H9 (cell line): ENCODE results near the gene KDM4F. TPM values are rescaled to one million over a fixed set of nuclear protein-coding genes. Genes with fewer than 3 reads are reported as not detected.

Source experiments
- DNase-seq: peaks from one replicate; pipeline ENCODE4 v3.0.0-alpha.2; 2017
- H2AFZ ChIP-seq: one replicate; pipeline ENCODE4 v1.6.1; 2013; ENCODE audit warnings: mild to moderate bottlenecking, low read length, control low read depth, moderate library complexity
- H2AK5ac ChIP-seq: 2 replicates; pipeline ENCODE4 v1.6.1; 2013; ENCODE audit warnings: low read length, control low read depth, mixed read lengths; ENCODE audit not compliant: insufficient read length
- H2BK120ac ChIP-seq: one replicate; pipeline ENCODE4 v1.6.1; 2013; ENCODE audit warnings: low read depth, mild to moderate bottlenecking, low read length, control low read depth, inconsistent platforms; ENCODE audit not compliant: poor library complexity, severe bottlenecking
- H2BK12ac ChIP-seq: 2 replicates; pipeline ENCODE4 v1.6.1; 2013; ENCODE audit warnings: low read length, control low read depth, mixed read lengths, low read depth; ENCODE audit not compliant: insufficient read length
- H2BK15ac ChIP-seq: 2 replicates; pipeline ENCODE4 v1.6.1; 2013; ENCODE audit warnings: low read depth, low read length, control low read depth
- H2BK20ac ChIP-seq: one replicate; pipeline ENCODE4 v1.6.1; 2013; ENCODE audit warnings: low read depth, mild to moderate bottlenecking, low read length, control low read depth, inconsistent platforms; ENCODE audit not compliant: poor library complexity, severe bottlenecking
- H2BK5ac ChIP-seq: 2 replicates; pipeline ENCODE4 v1.6.1; 2013; ENCODE audit warnings: low read length, control low read depth, mixed read lengths; ENCODE audit not compliant: insufficient read length
- H3K14ac ChIP-seq: 2 replicates; pipeline ENCODE4 v1.6.1; 2013; ENCODE audit warnings: low read length, control low read depth; ENCODE audit not compliant: insufficient read depth
- H3K18ac ChIP-seq: 2 replicates; pipeline ENCODE4 v1.6.1; 2013; ENCODE audit warnings: low read depth, mild to moderate bottlenecking, mixed read lengths, low read length, control low read depth; ENCODE audit not compliant: insufficient read length
- H3K23ac ChIP-seq: 2 replicates; pipeline ENCODE4 v1.6.1; 2013; ENCODE audit warnings: low read length, control low read depth, mixed read lengths, low read depth; ENCODE audit not compliant: insufficient read length
- H3K23me2 ChIP-seq: 2 replicates; pipeline ENCODE4 v1.6.1; 2013; ENCODE audit warnings: low read depth, mild to moderate bottlenecking, mixed read lengths, low read length, control low read depth; ENCODE audit not compliant: insufficient read length, poor library complexity, severe bottlenecking
- H3K27ac ChIP-seq: 2 replicates; pipeline ENCODE4 v1.5.1; 2013; ENCODE audit warnings: low read length, control low read depth, mixed read lengths, low read depth; ENCODE audit not compliant: insufficient read length
- H3K27me3 ChIP-seq: 2 replicates; pipeline ENCODE4 v1.6.1; 2013; ENCODE audit warnings: low read length, control low read depth, inconsistent platforms; ENCODE audit not compliant: insufficient read depth
- H3K4ac ChIP-seq: 2 replicates; pipeline ENCODE4 v1.6.1; 2013; ENCODE audit warnings: low read depth, mild to moderate bottlenecking, control low read depth, inconsistent platforms, low read length, moderate library complexity
- H3K4me1 ChIP-seq: 2 replicates; pipeline ENCODE4 v1.6.1; 2013; ENCODE audit warnings: low read length, control low read depth, inconsistent platforms; ENCODE audit not compliant: insufficient read depth
- H3K4me2 ChIP-seq: 2 replicates; pipeline ENCODE4 v1.6.1; 2013; ENCODE audit warnings: low read length, control low read depth, mixed read lengths; ENCODE audit not compliant: insufficient read length, insufficient read depth
- H3K56ac ChIP-seq: 2 replicates; pipeline ENCODE4 v1.6.1; 2013; ENCODE audit warnings: low read depth, mild to moderate bottlenecking, mixed read lengths, low read length, control low read depth; ENCODE audit not compliant: insufficient read length
- H3K79me1 ChIP-seq: 2 replicates; pipeline ENCODE4 v1.6.1; 2013; ENCODE audit warnings: low read depth, mild to moderate bottlenecking, moderate library complexity, low read length, control low read depth, inconsistent platforms; ENCODE audit not compliant: insufficient read depth, poor library complexity, severe bottlenecking
- H3K79me2 ChIP-seq: 2 replicates; pipeline ENCODE4 v1.6.1; 2013; ENCODE audit warnings: low read length, control low read depth, inconsistent platforms; ENCODE audit not compliant: insufficient read depth
- H3K9ac ChIP-seq: 2 replicates; pipeline ENCODE4 v1.6.1; 2013; ENCODE audit warnings: low read length, control low read depth, mixed read lengths; ENCODE audit not compliant: insufficient read length; ENCODE audit errors: extremely low read depth
- H3K9me3 ChIP-seq: one replicate; pipeline ENCODE4 v1.6.1; 2013; ENCODE audit warnings: low read depth, low read length, inconsistent platforms; ENCODE audit not compliant: control insufficient read depth
- H3T11ph ChIP-seq: one replicate; pipeline ENCODE4 v1.6.1; 2013; ENCODE audit warnings: mild to moderate bottlenecking, low read length, control low read depth, inconsistent platforms
- H4K20me1 ChIP-seq: one replicate; pipeline ENCODE4 v1.6.1; 2013; ENCODE audit not compliant: control insufficient read depth, insufficient read length, insufficient read depth
- H4K5ac ChIP-seq: 2 replicates; pipeline ENCODE4 v1.6.1; 2013; ENCODE audit warnings: low read depth, mild to moderate bottlenecking, mixed read lengths, low read length, control low read depth; ENCODE audit not compliant: insufficient read length
- H4K8ac ChIP-seq: replicated peaks from 2 replicates; pipeline ENCODE4 v1.6.1; 2013; ENCODE audit warnings: low read length, control low read depth, mixed read lengths, low read depth; ENCODE audit not compliant: insufficient read length
- H4K91ac ChIP-seq: 2 replicates; pipeline ENCODE4 v1.6.1; 2013; ENCODE audit warnings: low read depth, mild to moderate bottlenecking, moderate library complexity, mixed read lengths, low read length, control low read depth; ENCODE audit not compliant: insufficient read length
- H3K27ac Mint-ChIP-seq, 3 experiments: 2 replicates in 2 of 3; 3 replicates in 1 of 3; pipeline ENCODE4 v1.8.0; 2020 to 2021; ENCODE audit warnings: mixed read lengths in 3 of 3, mild to moderate bottlenecking in 1 of 3, moderate library complexity in 1 of 3
- H3K27me3 Mint-ChIP-seq: 2 replicates; pipeline ENCODE4 v1.8.0; 2021; ENCODE audit warnings: low read depth, mild to moderate bottlenecking, moderate library complexity, mixed read lengths
- H3K36me3 Mint-ChIP-seq, 3 experiments: 2 replicates in 2 of 3; 3 replicates in 1 of 3; pipeline ENCODE4 v1.8.0; 2020 to 2021; ENCODE audit warnings: low read depth in 3 of 3, mixed read lengths in 3 of 3; ENCODE audit not compliant: insufficient read depth in 1 of 3
- H3K4me1 Mint-ChIP-seq, 2 experiments: 2 replicates each; pipeline ENCODE4 v1.8.0; 2020; ENCODE audit warnings: mixed read lengths in 2 of 2
- H3K4me3 Mint-ChIP-seq, 2 experiments: 2 replicates in 1 of 2; 3 replicates in 1 of 2; pipeline ENCODE4 v1.8.0; 2020 to 2021; ENCODE audit warnings: mild to moderate bottlenecking in 2 of 2, mixed read lengths in 2 of 2, moderate library complexity in 1 of 2
- H3K9me3 Mint-ChIP-seq, 2 experiments: 2 replicates in 1 of 2; 3 replicates in 1 of 2; pipeline ENCODE4 v1.8.0; 2020; ENCODE audit warnings: mild to moderate bottlenecking in 2 of 2, mixed read lengths in 2 of 2, moderate library complexity in 1 of 2
- CTCF ChIP-seq: fragments of 200-600 bp; sonication (generic); conservative IDR thresholded peaks from 3 replicates; pipeline ENCODE4 v1.8.0; 2021; ENCODE audit warnings: antibody characterized with exemption, mild to moderate bottlenecking
- WGBS: extraction: QIAGEN DNeasy Blood & Tissue Kit; methylation state at CpG from one replicate; pipeline ENCODE4 v1.1.7; 2013; ENCODE audit warnings: missing lambda C conversion rate, low lambda C conversion rate, mixed read lengths; ENCODE audit not compliant: insufficient read length; ENCODE audit errors: extremely low coverage; 5-methylcytosine and 5-hydroxymethylcytosine counted together
- total RNA-seq: library from RNA; stranded (reverse); gene quantifications from 2 replicates; pipeline ENCODE4 v1.2.1, GENCODE V29; 2021

Gene KDM4F
- total RNA-seq, 1 experiment from 2014 or later: not detected

DNA sequence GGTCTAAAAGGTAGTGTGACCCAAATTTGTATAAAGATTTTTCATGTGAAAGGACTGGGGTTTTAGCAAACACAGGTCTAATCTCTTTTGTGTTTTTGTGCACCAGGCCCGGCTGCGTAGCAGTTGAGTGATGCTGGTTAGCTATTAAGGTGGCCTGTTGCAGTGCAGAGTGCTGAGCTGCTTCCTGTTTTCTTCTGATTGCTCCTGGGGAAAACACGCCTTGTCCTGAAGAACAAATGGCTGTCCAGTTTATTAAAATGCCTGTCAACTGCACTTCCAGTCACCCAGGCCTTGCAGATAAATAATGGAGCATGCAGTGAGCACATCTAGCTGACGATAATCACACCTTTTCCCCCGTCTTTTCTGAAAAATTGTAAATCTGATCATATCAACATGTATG, 19.3 kb downstream of the KDM4F start:
- H2BK20ac ChIP-seq: no peak overlapping the region
- H2BK5ac ChIP-seq: no peak overlapping the region
- H3T11ph ChIP-seq: no peak overlapping the region
- no peaks in the 10 kb centered on the region for H3K79me1 ChIP-seq
- H3K9me3 ChIP-seq: no peaks in the 10 kb centered on the region
- peak overlapping the region; percentile 73 for H3K4me2 ChIP-seq
- H3K79me2 ChIP-seq: no peaks in the 10 kb centered on the region
- TF ChIP-seq CTCF: no peak
- no peak overlapping the region for H3K27ac ChIP-seq
- H2AFZ ChIP-seq: no peak overlapping the region
- no peaks in the 10 kb centered on the region for H3K4me1 ChIP-seq
- H3K23me2 ChIP-seq: peaks cover 8% of the 10 kb centered on the region
- no peak overlapping the region for H3K27ac Mint-ChIP-seq
- no peak overlapping the region for H2BK15ac ChIP-seq
- H2AK5ac ChIP-seq: no peak overlapping the region
- peak; percentile 45 for DNase-seq
- H3K27me3 Mint-ChIP-seq: peaks cover 2% of the 10 kb centered on the region; the same call in 1 of the 2 replicates
- no peak overlapping the region for H3K56ac ChIP-seq
- no CpG with 5 or more reads among the region's 5 CpGs for WGBS
- H4K20me1 ChIP-seq: no peaks in the 10 kb centered on the region
- H4K91ac ChIP-seq: no peak overlapping the region
- no peaks in the 10 kb centered on the region for H3K27me3 ChIP-seq
- H3K4me3 Mint-ChIP-seq: peak overlapping the region; percentile 91 to 96
- no peak overlapping the region for H4K5ac ChIP-seq
- no peak overlapping the region for H2BK120ac ChIP-seq
- peaks cover 0 to 6% (median 2%) of the 10 kb centered on the region in 3 experiments; a peak in 2 of 7 replicates for H3K36me3 Mint-ChIP-seq
- no peak overlapping the region for H4K8ac ChIP-seq
- H3K14ac ChIP-seq: no peak overlapping the region
- H3K9ac ChIP-seq: no peak overlapping the region
- no peak overlapping the region for H3K18ac ChIP-seq
- peaks cover 18% of the 10 kb centered on the region in 2 experiments for H3K4me1 Mint-ChIP-seq
- no peak overlapping the region for H3K4ac ChIP-seq
- H3K9me3 Mint-ChIP-seq: peaks cover 0 to 3% of the 10 kb centered on the region in 2 experiments; a peak in 1 of 5 replicates
- no peak overlapping the region for H2BK12ac ChIP-seq
- H3K23ac ChIP-seq: no peak overlapping the region
